GM21825 (cell line): ENCODE data around the gene KANSL1L.

ENCODE experiments used
- ATAC-seq: cut with Tn5 transposase; IDR thresholded peaks from one replicate; pipeline ENCODE4 v1.9.1; 2021; ENCODE audit warnings: mild to moderate bottlenecking, moderate library complexity; ENCODE audit not compliant: unreplicated experiment

KANSL1L gene

DNA sequence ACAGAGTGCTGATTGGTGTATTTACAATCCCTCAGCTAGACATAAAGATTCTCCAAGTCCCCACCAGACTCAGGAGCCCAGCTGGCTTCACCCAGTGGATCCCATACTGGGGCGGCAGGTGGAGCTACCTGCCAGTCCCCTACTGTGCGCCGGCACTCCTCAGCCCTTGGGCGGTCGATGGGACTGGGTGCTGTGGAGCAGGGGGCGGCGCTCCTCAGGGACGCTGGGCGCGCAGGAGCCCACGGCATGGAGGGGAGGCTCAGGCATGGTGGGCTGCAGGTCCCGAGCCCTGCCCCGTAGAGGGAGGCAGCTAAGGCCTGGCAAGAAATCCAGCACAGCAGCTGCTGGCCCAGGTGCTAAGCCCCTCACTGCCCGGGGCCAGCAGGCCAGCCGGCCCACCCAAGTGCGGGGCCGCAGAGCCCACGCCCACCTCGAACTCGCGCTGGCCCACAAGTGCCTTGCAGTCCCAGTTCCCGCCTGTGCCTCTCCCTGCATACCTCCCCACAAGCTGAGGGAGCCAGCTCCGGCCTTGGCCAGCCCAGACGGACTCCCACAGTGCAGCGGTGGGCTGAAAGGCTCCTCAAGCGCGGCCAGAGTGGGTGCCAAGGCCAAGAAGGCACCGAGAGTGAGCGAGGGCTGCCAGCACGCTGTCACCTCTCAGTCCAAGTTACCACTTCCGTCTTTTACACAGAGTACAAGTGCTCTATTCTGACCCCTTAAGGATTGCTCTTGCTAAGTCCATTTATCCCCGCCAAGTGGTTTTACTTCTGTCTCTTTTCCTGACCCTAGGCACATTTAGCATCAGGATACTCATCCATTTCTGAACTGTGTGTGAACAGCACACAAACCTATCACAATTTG lies 170.5 kb downstream of the KANSL1L start:
- no peak for ATAC-seq

- no peak for ATAC-seq
Observed at GRCh38 chr2:209998596-209998995, 172.6 kb downstream of the KANSL1L start.

DNA sequence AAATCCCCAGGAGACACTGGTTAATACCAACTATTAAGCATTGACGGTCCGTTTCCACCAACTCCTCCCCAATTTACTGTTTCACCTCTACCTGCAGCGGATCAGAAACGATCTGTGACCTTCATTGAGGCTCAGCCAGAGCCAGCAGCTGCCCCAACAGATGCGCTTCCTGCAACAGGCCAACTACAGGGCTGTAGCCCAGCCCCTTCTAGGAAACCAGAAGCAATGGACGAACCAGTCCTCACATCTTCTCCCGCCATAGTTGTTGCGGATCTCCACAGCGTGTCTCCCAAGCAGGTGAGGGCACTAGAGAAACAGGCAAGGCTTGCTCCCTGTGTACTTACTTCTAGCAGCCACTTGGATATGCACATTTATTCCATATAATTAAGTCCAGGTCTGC lies 177.2 kb downstream of the KANSL1L start:
- ATAC-seq: no peak

DNA sequence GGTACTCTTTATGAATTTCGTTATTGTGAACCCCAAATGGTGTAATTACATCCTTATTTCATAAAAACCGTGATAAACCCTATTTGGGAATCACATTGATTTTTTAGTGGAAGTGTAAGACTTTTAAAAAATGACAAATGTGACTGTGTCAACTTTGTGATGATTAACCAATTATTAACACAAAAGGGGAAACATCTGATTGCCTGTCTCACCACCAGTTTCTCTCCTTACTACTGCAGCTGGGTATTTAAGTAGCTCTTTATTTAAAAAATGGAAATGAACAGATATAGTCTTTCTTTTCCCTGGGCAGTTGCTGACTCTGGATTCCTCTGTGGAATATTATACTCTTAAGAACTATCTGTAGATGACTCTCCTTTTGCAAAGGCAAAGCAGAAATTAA lies 180.4 kb downstream of the KANSL1L start:
- no peak for ATAC-seq

GRCh38 chr2:209988010-209988409 lies 183.2 kb downstream of the KANSL1L start:
- no peak for ATAC-seq

- no peak for ATAC-seq
Observed at GRCh38 chr2:209986415-209986814, 184.8 kb downstream of the KANSL1L start.

- ATAC-seq: no peak
Observed at GRCh38 chr2:209985874-209986273, 185.3 kb downstream of the KANSL1L start.

DNA sequence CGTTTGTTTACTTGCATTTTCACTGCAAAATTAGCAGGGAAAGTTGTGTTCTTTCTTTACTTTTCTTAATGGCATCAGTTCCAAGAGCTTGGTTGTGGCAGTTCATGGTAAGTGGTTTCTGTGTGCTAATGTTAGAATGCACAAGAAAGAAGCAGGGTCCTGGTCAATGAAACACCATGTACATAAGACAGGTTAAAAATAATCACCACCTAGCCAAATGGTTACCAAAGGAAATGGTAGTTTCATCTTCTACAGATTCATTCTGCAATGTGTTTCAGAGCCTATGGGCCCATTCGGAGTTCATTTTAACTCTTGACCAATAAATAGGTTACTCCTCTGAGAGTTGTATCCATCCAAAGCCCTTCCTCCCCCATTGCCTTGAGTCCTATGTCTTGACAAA lies 186.9 kb downstream of the KANSL1L start:
- no peak for ATAC-seq

GRCh38 chr2:209977386-209978239 lies 193.6 kb downstream of the KANSL1L start:
- ATAC-seq: no peak

DNA sequence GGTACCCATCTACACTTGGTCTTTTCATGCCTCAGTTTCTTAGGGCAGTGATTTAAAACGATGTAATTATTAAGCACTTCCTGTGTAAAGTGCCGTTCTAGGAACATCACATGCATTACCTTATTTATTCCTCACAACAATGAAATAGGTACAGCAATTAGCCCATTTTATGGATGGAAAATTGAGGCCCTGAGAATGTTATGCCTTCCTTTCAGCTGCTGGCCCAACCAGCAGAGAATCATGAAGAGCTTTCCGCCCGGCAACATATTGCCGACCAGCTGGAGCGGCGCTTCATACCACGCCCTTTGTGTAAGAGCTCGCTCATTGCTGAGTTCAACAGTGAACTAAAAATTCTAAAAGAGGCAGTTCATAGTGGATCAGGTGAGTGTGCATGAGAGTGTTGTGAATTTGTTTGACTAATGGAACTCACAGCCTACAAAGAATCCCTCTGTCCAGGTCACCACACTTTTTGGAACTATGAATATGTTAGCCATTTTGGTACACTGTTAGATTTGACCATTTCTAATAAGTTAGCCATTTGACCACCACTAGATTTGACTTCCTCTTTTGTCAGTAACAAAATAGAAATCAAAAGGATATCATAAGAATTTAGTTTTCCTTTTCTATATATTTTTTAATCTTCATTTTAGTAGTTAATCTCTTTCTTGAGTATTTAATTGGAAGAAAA lies 194.4 kb downstream of the KANSL1L start:
- peak; percentile 79 for ATAC-seq

DNA sequence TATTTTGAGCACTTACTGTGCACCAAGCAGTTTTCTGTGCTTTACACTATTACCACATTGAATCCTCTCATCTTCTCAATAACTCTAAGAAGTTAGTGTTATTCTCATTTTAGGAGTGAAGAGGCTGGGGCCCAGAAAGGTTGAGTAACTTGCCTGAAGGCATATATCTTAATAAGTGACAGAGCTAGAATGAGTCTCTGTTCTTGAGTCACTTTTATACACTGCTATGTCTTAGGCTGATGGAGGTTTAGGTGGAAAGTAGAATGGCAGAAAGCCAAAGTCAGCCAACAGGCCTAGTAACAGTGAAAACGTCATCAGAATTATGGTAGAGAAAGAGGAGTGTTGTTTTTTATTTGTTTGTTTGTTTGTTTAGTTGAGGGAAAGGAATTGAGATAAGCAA lies 196.6 kb downstream of the KANSL1L start:
- no peak for ATAC-seq

- no peak for ATAC-seq
Observed at GRCh38 chr2:209973328-209973727, 197.9 kb downstream of the KANSL1L start.
